Large intestine (tissue), 12 donors: ENCODE measurements around the gene PTPRU. TPM values are rescaled to one million over a fixed set of nuclear protein-coding genes. Genes with fewer than 3 reads are reported as not detected.
A peak's percentile ranks its signal among the peaks of the same experiment; 100 is the strongest.

Source experiments
- DNase-seq, 2 donors: peaks; one replicate each; pipeline versions ENCODE4 v3.0.0 to v3.0.0-alpha.2; 2013
- H3K27ac ChIP-seq: one replicate; pipeline ENCODE4 v1.5.1; 2013; ENCODE audit warnings: low read length
- H3K27me3 ChIP-seq: 2 replicates; pipeline ENCODE4 v1.6.1; 2013; ENCODE audit warnings: low read length; ENCODE audit not compliant: control insufficient read depth, insufficient read depth
- H3K36me3 ChIP-seq: 2 replicates; pipeline ENCODE4 v1.6.1; 2013; ENCODE audit warnings: low read length; ENCODE audit not compliant: control insufficient read depth, insufficient read depth
- H3K4me1 ChIP-seq: one replicate; pipeline ENCODE4 v1.6.1; 2013; ENCODE audit warnings: low read length; ENCODE audit not compliant: control insufficient read depth, insufficient read depth
- H3K4me3 ChIP-seq: one replicate; pipeline ENCODE4 v1.5.1; 2013; ENCODE audit warnings: low read length
- H3K9me3 ChIP-seq: one replicate; pipeline ENCODE4 v1.6.1; 2013; ENCODE audit warnings: mild to moderate bottlenecking, low read depth, low read length, moderate library complexity; ENCODE audit not compliant: control insufficient read depth
- WGBS: methylation state at CpG from one replicate; pipeline ENCODE4 v1.1.5; 2013; ENCODE audit warnings: low lambda C conversion rate; ENCODE audit not compliant: insufficient coverage; 5-methylcytosine and 5-hydroxymethylcytosine counted together
- long read RNA-seq, 11 donors: transcript quantifications; one replicate each; lab custom pipeline, GENCODE V29; 2026
- polyA plus RNA-seq: library from polyadenylated mRNA; unstranded; fragments of 120-200 nt; gene quantifications from one replicate; pipeline ENCODE4 v1.2.1, GENCODE V29; 2013

Gene PTPRU
- polyA plus RNA-seq = 17.6 TPM
- long read RNA-seq, donor 1 = 0 reads
- long read RNA-seq, donor 2, partial matches to known transcripts = 8 of 8 reads
- long read RNA-seq, donor 2, other reads (novel, unspliced or antisense) = 0 of 8 reads
- long read RNA-seq, donor 3 = 0 reads
- long read RNA-seq, donor 4 = 0 reads
- long read RNA-seq, donor 5 = 0 reads
- long read RNA-seq, donor 6 = 0 reads
- long read RNA-seq, donor 7 = 0 reads
- long read RNA-seq, donor 8, partial matches to known transcripts = 7 of 7 reads
- long read RNA-seq, donor 8, other reads (novel, unspliced or antisense) = 0 of 7 reads
- long read RNA-seq, donor 9, partial matches to known transcripts = 0 of 2 reads
- long read RNA-seq, donor 9, other reads (novel, unspliced or antisense) = 0 of 2 reads
- long read RNA-seq, donor 10, partial matches to known transcripts = 0 of 1 reads
- long read RNA-seq, donor 10, other reads (novel, unspliced or antisense) = 0 of 1 reads
- long read RNA-seq, donor 11 = 0 reads

GRCh38 chr1:29235955-29236711 is at the start of gene PTPRU:
TSS of gene PTPRU (plus strand) at chr1:29236522. CDS start at chr1:29236645, 123 bp downstream.
- Histone ChIP-seq H3K9me3 (no peaks in the 10 kb centered on the region), H3K4me3 (peak within 1 kb of the TSS; percentile 56), H3K27ac (peak within 1 kb of the TSS; percentile 71), H3K27me3 (peaks cover 39% of the 10 kb centered on the region), H3K4me1 (peaks cover 23% of the 10 kb centered on the region), H3K36me3 (no peaks in the 10 kb centered on the region)
- WGBS = no CpG with 5 or more reads among the region's 82 CpGs
- peak; percentile 68 to 85 for DNase-seq

GRCh38 chr1:29186707-29187106 is 49.6 kb upstream of the PTPRU start:
- Histone ChIP-seq H3K27me3 (no peaks in the 10 kb centered on the region), H3K36me3 (no peaks in the 10 kb centered on the region), H3K4me3 (no peak overlapping the region), H3K9me3 (no peaks in the 10 kb centered on the region), H3K27ac (peak overlapping the region; percentile 18), H3K4me1 (peaks cover 9% of the 10 kb centered on the region)
- DNase-seq = no peak
- no CpG with 5 or more reads among the region's 1 CpG for WGBS

GRCh38 chr1:29190718-29191117 is 45.6 kb upstream of the PTPRU start:
- peaks cover 25% of the 10 kb centered on the region for H3K36me3 ChIP-seq
- H3K27ac ChIP-seq = no peak overlapping the region
- H3K4me3 ChIP-seq = no peak overlapping the region
- peaks cover 4% of the 10 kb centered on the region for H3K4me1 ChIP-seq
- H3K9me3 ChIP-seq = no peaks in the 10 kb centered on the region
- 100% methylated on average over 1 of the region's 6 CpGs for WGBS
- H3K27me3 ChIP-seq = no peaks in the 10 kb centered on the region
- DNase-seq = no peak

GRCh38 chr1:29193879-29194455 is 42.4 kb upstream of the PTPRU start:
- H3K9me3 ChIP-seq = no peaks in the 10 kb centered on the region
- no CpG with 5 or more reads among the region's 8 CpGs for WGBS
- no peak overlapping the region for H3K4me3 ChIP-seq
- no peaks in the 10 kb centered on the region for H3K4me1 ChIP-seq
- no peak overlapping the region for H3K27ac ChIP-seq
- peaks cover 51% of the 10 kb centered on the region for H3K36me3 ChIP-seq
- no peaks in the 10 kb centered on the region for H3K27me3 ChIP-seq
- DNase-seq = no peak

GRCh38 chr1:29195881-29196291 is 40.4 kb upstream of the PTPRU start:
- H3K27ac ChIP-seq = no peak overlapping the region
- H3K4me3 ChIP-seq = no peak overlapping the region
- no peaks in the 10 kb centered on the region for H3K27me3 ChIP-seq
- DNase-seq = no peak
- H3K36me3 ChIP-seq = peaks cover 66% of the 10 kb centered on the region
- no peaks in the 10 kb centered on the region for H3K9me3 ChIP-seq
- H3K4me1 ChIP-seq = no peaks in the 10 kb centered on the region
- WGBS = no CpG with 5 or more reads among the region's 8 CpGs

- no peak for DNase-seq
- no peak overlapping the region for H3K27ac ChIP-seq
- H3K4me1 ChIP-seq = no peaks in the 10 kb centered on the region
- no peaks in the 10 kb centered on the region for H3K9me3 ChIP-seq
- no peak overlapping the region for H3K4me3 ChIP-seq
- H3K27me3 ChIP-seq = no peaks in the 10 kb centered on the region
- WGBS = no CpG with 5 or more reads among the region's 7 CpGs
- peaks cover 77% of the 10 kb centered on the region for H3K36me3 ChIP-seq
These were observed 39.3 kb upstream of the PTPRU start for GRCh38 chr1:29196863-29197589.

GRCh38 chr1:29197590-29197924 is 38.8 kb upstream of the PTPRU start:
- Histone ChIP-seq H3K27ac (no peak overlapping the region), H3K27me3 (no peaks in the 10 kb centered on the region), H3K9me3 (no peaks in the 10 kb centered on the region), H3K4me1 (peaks cover 2% of the 10 kb centered on the region), H3K36me3 (peaks cover 79% of the 10 kb centered on the region), H3K4me3 (no peak overlapping the region)
- peak; percentile 47 to 60 for DNase-seq
- no CpG with 5 or more reads among the region's 2 CpGs for WGBS

GRCh38 chr1:29197993-29198392 is 38.3 kb upstream of the PTPRU start:
- no peaks in the 10 kb centered on the region for H3K9me3 ChIP-seq
- no peak overlapping the region for H3K4me3 ChIP-seq
- H3K27me3 ChIP-seq = no peaks in the 10 kb centered on the region
- peaks cover 4% of the 10 kb centered on the region for H3K4me1 ChIP-seq
- WGBS = no CpG with 5 or more reads among the region's 12 CpGs
- peaks cover 78% of the 10 kb centered on the region for H3K36me3 ChIP-seq
- no peak overlapping the region for H3K27ac ChIP-seq
- DNase-seq = no peak

- Histone ChIP-seq H3K27ac (no peak overlapping the region), H3K4me1 (peaks cover 4% of the 10 kb centered on the region), H3K27me3 (no peaks in the 10 kb centered on the region), H3K4me3 (no peak overlapping the region), H3K36me3 (peaks cover 73% of the 10 kb centered on the region), H3K9me3 (no peaks in the 10 kb centered on the region)
- DNase-seq = no peak
- no CpG with 5 or more reads among the region's 5 CpGs for WGBS
These were observed 35.3 kb upstream of the PTPRU start for GRCh38 chr1:29200906-29201594.
